HL-60/S4 treated with phorbol 12-myristate 13-acetate at 8.2 ng/mL for 4 days and 3 days (cell line): ENCODE results near the gene DYNC1LI1.
"Not testable (repeated sequence)": the region's sequence is repeated elsewhere in the genome, so short reads cannot be mapped to it uniquely, and the experiment has no call there.

ENCODE experiments used
- in situ Hi-C: fragments of 300-500 bp; cut with MboI; formaldehyde crosslinking; loops from 2 replicates; pipeline ENCODE4 v1.15.0; 2022; ENCODE audit warnings: low sequenced_read_pairs

DYNC1LI1 gene

DNA sequence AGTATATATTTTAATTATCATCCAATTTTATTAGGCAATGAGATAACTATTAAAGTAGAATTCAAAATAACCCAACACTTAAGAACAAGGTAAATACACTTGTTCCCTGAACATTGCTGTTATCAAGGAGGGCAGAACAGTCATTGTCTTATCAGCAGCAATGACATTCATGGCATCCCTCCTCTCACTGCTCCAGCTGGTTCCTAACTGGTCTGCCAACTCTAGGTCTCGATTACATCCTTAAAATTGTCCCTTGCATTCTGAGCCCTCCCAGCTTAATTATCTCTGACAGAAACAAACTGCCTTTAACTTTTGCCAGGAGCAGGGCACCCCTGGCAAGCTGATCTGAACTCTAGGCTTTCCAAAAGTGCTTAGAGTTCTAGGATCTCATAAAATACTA, 14.0 kb upstream of the DYNC1LI1 start:
- in situ Hi-C loops: no loop called here

- in situ Hi-C loops: no loop called here
Measured at GRCh38 chr3:32583708-32584107, 13.1 kb upstream of the DYNC1LI1 start.

DNA sequence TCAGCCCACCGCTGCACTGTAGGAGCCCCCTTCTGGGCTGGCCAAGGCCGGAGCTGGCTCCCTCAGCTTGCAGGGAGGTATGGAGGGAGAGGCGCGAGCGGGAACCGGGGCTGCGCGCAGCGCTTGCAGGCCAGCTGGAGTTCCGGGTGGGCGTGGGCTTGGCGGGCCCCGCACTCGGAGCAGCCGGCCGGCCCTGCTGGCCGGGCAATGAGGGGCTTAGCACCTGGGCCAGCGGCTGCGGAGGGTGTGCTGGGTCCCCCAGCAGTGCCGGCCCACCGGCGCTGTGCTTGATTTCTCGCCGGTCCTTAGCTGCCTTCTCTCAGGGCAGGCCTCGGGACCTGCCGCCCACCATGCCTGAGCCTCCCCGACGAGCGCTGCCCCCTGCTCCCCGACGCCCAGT, 8.0 kb upstream of the DYNC1LI1 start:
- in situ Hi-C loops: not testable (repeated sequence)

- in situ Hi-C loops: no loop called here
Measured at GRCh38 chr3:32577581-32578556, 7.2 kb upstream of the DYNC1LI1 start.

DNA sequence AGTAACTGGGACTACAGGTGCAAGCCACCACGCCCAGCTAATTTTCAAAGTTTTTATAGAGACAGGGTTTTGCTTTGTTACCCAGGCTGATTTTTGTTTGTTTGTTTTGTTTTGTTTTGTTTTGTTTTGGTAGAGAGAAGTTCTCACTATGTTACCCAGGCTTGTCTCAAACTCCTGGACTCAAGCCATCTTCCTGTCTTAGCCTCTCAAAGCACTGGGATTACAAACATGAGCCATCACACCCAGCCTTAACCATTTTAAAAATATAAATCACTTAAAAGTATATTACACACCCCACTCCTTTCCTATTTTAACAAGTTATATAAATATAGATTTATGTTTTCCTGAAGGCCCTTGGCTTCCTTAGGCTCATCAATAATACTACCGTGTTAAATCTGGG, 6.5 kb upstream of the DYNC1LI1 start:
- in situ Hi-C loops: no loop called here

DNA sequence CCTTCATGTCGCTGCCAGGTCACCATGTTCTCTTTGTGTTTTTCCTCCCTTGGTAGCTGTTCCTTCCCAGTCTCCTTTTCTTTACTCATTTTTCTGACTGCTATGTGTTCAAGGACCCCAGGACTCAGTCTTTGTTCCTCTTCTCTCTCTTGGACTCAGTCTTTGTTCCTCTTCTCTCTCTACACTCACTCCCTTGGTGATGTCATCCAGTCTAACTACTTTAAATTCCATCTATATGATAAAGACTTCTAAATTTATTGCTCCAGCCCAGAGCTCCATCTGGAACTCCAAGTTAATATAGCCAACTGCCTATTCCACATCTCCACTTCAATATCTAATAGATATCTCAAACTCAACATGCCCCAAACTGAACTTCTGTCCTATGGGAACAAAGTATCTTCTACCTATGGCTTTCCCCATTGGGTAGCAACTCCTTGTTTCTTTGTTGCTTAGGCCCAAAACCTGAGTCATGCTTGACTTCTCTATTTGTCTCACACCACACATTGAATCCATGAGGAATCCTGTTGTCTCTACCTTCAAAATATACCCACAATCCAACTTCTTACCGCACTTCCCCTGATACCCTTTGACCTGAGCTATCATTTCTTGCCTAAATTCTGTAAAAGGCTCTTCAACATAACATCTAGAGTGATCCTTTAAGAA, 4.9 kb upstream of the DYNC1LI1 start:
- in situ Hi-C loops: no loop called here

- in situ Hi-C loops: no loop called here
Measured at GRCh38 chr3:32571192-32571485, 481 bp upstream of the DYNC1LI1 start.

DNA sequence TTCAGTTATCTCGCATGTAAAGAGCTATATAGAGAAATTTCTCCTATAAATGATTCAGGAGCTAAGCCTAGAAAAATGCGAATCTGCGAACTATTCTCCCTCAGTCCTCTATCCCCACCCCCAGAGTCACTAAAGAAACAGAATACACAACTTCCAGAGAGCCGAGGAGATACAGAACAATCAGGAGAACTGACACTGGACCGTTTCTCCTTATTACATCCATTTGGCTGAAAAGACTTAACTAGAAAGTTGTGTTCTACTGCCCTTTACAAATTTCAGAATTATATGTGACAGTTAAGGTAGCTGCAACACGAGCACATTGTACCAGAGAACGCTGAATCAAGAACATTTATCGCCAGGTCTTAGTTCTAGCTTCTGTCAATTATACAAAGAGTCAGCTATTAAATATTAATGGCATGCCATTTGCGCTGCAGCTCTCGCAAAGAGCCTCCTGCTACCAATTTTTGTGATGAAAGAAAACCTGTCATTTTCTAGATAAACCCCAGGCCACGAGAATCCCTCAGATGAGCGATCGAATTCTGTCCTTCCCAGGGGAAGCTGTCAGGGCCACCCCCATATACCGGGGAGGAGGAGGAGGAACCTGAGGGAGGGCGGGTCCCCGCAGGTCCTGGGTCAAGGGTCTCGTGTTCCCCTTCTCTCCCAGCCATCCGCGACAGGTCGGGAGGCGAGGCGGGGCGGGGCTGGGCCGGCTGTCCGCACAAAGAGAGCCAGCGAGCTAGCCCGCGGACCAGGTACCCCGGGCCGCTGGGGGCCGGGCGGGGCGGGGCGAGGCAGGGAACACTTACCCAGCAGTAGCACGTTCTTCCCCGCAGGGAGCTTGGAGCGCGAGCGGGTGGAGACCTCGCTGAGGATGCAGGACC, 878 bp downstream of the DYNC1LI1 start:
- in situ Hi-C loops: no loop called here

DNA sequence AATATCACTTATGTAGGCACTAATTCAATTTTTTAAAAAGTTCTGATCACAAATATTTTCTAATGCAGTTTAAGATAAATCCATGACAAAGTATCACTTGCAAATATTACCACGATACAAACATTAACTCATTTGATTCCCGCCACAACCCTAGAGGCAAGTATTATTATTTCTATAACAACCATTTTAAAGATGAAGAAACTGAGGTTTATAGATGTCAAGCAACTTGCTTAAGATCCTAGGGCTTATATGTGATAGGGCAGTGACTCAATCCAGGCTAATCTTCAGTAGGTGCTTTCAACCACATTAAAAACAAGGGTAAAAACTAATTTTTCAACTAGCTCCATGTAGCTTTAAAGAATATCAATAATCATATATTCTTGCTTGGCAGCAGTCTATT, 1.7 kb downstream of the DYNC1LI1 start:
- in situ Hi-C loops: no loop called here

- in situ Hi-C loops: no loop called here
Measured at GRCh38 chr3:32564195-32564594, 6.5 kb downstream of the DYNC1LI1 start.

- in situ Hi-C loops: no loop called here
Measured at GRCh38 chr3:32562640-32563039, 8.0 kb downstream of the DYNC1LI1 start.

DNA sequence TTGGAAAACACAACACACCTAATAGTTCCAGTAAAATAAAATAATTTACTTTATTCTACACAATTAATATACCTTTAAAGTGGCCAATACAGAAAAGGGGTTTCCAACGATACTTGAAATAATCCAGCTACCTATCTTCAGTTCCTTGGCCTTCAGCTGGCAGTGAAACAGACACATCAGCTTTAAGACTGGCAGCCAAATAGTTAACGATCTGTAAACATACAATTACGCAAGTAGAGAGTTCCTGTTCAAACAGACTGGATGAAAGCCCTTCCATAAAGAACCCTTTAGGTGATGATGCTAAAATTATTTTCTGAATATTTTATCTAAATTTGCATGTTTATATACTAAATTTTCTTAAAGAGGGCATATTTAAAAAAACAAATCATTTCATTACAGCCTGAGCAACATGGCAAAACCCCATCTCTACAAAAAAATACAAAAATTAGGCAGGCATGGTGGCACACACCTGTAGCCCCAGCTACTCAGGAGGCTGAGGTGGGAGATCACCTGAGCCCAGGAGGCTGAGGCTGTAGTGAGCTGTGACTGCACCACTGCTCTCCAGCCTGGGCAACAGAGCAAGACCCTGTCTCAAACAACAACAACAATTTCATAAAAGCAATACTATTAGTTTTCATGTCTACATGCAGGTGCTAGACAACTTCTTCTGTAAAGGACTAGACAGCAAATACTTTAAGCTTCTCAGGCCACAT, 12.9 kb downstream of the DYNC1LI1 start:
- in situ Hi-C loops: no loop called here

GRCh38 chr3:32556332-32556731, 14.3 kb downstream of the DYNC1LI1 start:
- in situ Hi-C loops: no loop called here

DNA sequence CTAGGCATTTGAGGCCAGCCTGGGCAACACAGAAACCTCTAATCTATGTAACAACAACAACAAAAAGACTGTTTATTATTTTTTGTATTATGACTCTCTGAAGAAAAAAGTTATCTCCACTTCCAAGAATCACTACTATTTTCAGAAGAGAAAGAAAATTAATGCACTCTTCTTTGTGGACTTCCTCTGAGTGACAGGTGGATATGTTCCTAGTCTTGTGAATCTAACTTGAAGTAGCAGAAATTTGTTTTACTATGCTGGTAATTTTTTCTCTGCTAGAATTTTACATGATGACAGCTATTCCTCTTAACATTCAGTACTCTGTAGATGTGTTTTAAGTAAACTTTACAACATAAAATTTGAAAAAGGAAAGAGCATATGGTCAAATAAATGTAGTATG, 16.7 kb downstream of the DYNC1LI1 start:
- in situ Hi-C loops: no loop called here

DNA sequence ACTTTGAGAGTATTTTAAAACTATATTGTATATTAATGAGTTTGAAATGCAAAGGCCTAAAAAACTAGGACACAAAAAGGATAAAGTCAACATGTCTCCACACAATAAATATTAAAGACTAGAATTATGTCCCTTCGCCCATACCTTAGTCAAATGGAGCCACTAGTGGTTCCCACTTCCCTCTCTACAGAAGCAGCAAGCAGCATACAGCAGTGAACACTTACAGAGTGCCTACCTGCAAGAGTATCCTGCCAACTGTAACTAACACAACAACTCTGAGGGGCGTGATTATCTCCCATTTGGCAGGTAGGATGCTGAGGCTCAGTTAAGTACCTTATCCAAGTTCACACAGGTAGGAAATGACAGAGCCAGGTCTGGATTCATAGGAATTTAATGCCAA, 17.2 kb downstream of the DYNC1LI1 start:
- in situ Hi-C loops: no loop called here

- in situ Hi-C loops: no loop called here
Measured at GRCh38 chr3:32552013-32552412, 18.6 kb downstream of the DYNC1LI1 start.

GRCh38 chr3:32551496-32551895, 19.2 kb downstream of the DYNC1LI1 start:
- in situ Hi-C loops: no loop called here

DNA sequence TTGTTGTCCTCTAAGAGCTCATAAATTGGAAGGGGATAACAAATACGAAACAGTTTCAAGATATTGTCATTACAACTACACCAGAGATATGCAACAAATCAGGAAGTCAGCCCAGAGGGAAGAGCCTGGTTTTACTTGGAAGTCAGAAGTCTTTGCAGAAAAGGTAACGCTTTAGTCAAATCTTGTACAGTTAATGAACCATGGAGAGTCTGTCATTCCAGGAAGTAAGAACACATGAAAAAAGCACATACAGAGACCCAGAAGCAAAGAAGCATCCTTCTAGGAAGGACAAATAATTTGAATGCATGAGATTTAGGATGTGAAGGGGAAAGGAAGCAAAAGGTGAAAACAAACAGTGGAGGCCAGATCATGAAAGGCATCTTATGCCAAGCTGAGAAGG, 19.6 kb downstream of the DYNC1LI1 start:
- in situ Hi-C loops: no loop called here

- in situ Hi-C loops: no loop called here
Measured at GRCh38 chr3:32545305-32545704, 25.4 kb downstream of the DYNC1LI1 start.

- in situ Hi-C loops: no loop called here
Measured at GRCh38 chr3:32544894-32545293, 25.8 kb downstream of the DYNC1LI1 start.

- in situ Hi-C loops: no loop called here
Measured at GRCh38 chr3:32542807-32543206, 27.9 kb downstream of the DYNC1LI1 start.
